Thyroid gland (tissue), 4 donors: ENCODE data around the gene SDCCAG8. TPM values are rescaled to one million over a fixed set of nuclear protein-coding genes. Genes with fewer than 3 reads are reported as not detected.

Source experiments
- DNase-seq, 2 donors: peaks; one replicate each; pipeline ENCODE4 v3.0.0-alpha.2; 2019
- H3K27ac ChIP-seq, 3 donors: fragments of 200-600 bp; sonication (generic); 1 replicate in 2 of 3; 2 replicates in 1 of 3; pipeline ENCODE4 v1.5.1; 2016 to 2019; ENCODE audit warnings: mild to moderate bottlenecking in 1 of 3, moderate library complexity in 1 of 3
- H3K27me3 ChIP-seq: fragments of 200-600 bp; sonication (generic); one replicate; pipeline ENCODE4 v1.5.1; 2019
- H3K36me3 ChIP-seq, 2 donors: fragments of 200-600 bp; sonication (generic); one replicate each; pipeline ENCODE4 v1.5.1; 2016 to 2019
- H3K4me1 ChIP-seq, 2 donors: fragments of 200-600 bp; sonication (generic); one replicate each; pipeline ENCODE4 v1.5.1; 2017 to 2019
- H3K4me3 ChIP-seq, 3 donors: fragments of 200-600 bp; sonication (generic); replicated peaks in 1 of 3; 1 replicate in 2 of 3; 2 replicates in 1 of 3; pipeline ENCODE4 v1.5.1; 2016; ENCODE audit warnings: mild to moderate bottlenecking in 1 of 3
- H3K9me3 ChIP-seq: fragments of 200-600 bp; sonication (generic); one replicate; pipeline ENCODE4 v1.5.1; 2017
- CTCF ChIP-seq, 6 experiments: fragments of 200-600 bp in 3 of 6; fragments of 450-650 bp in 3 of 6; sonication (generic) in 3 of 6; IDR thresholded peaks; one replicate each; pipeline ENCODE4 v1.5.1; 2016 to 2019; ENCODE audit warnings: antibody characterized with exemption in 6 of 6, mild to moderate bottlenecking in 2 of 6, inconsistent platforms in 1 of 6, moderate library complexity in 1 of 6
- POLR2A ChIP-seq, 2 donors: fragments of 450-650 bp; IDR thresholded peaks; one replicate each; pipeline ENCODE4 v1.6.1; 2017; ENCODE audit warnings: antibody characterized with exemption in 2 of 2, mild to moderate bottlenecking in 2 of 2, moderate library complexity in 1 of 2
- WGBS, 2 donors: methylation state at CpG; one replicate each; pipeline ENCODE4 v1.1.5; 2017; 5-methylcytosine and 5-hydroxymethylcytosine counted together
- intact Hi-C: fragments of 100-400 bp; cut with DNase I; formaldehyde crosslinking; loops from one replicate; pipeline ENCODE4 v1.15.1; 2023
- total RNA-seq, 4 donors: library from RNA; depleted of rRNA; stranded (reverse); fragments of >200 nt; gene quantifications; one replicate each; pipeline ENCODE4 v1.2.3, GENCODE V29; 2016

The SDCCAG8 gene
- total RNA-seq, 4 donors from 2014 or later: 105 to 193 (median 115) TPM

GRCh38 chr1:243420016-243420945, 164.4 kb downstream of the SDCCAG8 start:
- H3K36me3 ChIP-seq: peaks cover 0 to 7% of the 10 kb centered on the region in 2 donors
- TF ChIP-seq CTCF (IDR thresholded peaks at IDR 0.05) (no peak), POLR2A (IDR thresholded peaks at IDR 0.05) (no peak)
- H3K27ac ChIP-seq: no peak overlapping the region
- H3K4me3 ChIP-seq: no peak overlapping the region
- H3K9me3 ChIP-seq: no peaks in the 10 kb centered on the region
- no peaks in the 10 kb centered on the region for H3K27me3 ChIP-seq
- DNase-seq: no peak
- WGBS, 2 donors: 95% methylated on average over 7 of the region's 7 CpGs
- intact Hi-C loops: no loop called here
- no peaks in the 10 kb centered on the region for H3K4me1 ChIP-seq

- Histone ChIP-seq H3K4me1 (no peaks in the 10 kb centered on the region), H3K27me3 (no peaks in the 10 kb centered on the region), H3K36me3 (peaks cover 0 to under 1% of the 10 kb centered on the region in 2 donors), H3K27ac (no peak overlapping the region), H3K9me3 (no peaks in the 10 kb centered on the region), H3K4me3 (no peak overlapping the region)
- 88% methylated on average over 15 of the region's 15 CpGs for WGBS, 2 donors
- intact Hi-C loops: no loop called here
- TF ChIP-seq CTCF (IDR thresholded peaks at IDR 0.05): no peak
- TF ChIP-seq POLR2A (IDR thresholded peaks at IDR 0.05): no peak
- DNase-seq: no peak
Measured at GRCh38 chr1:243420946-243421685, 165.3 kb downstream of the SDCCAG8 start.

GRCh38 chr1:243421784-243422183, 165.9 kb downstream of the SDCCAG8 start:
- Histone ChIP-seq H3K36me3 (peaks cover 0 to 4% of the 10 kb centered on the region in 2 donors), H3K4me1 (no peaks in the 10 kb centered on the region), H3K27ac (no peak overlapping the region), H3K4me3 (no peak overlapping the region), H3K9me3 (no peaks in the 10 kb centered on the region), H3K27me3 (no peaks in the 10 kb centered on the region)
- intact Hi-C loops: no loop called here
- TF ChIP-seq CTCF (IDR thresholded peaks at IDR 0.05): no peak
- TF ChIP-seq POLR2A (IDR thresholded peaks at IDR 0.05): no peak
- WGBS, 2 donors: 34 to 36% methylated on average over 6 of the region's 6 CpGs
- DNase-seq: peak; percentile 22 to 47

GRCh38 chr1:243422362-243422761, 166.5 kb downstream of the SDCCAG8 start:
- no peak overlapping the region for H3K27ac ChIP-seq
- H3K27me3 ChIP-seq: no peaks in the 10 kb centered on the region
- no peaks in the 10 kb centered on the region for H3K4me1 ChIP-seq
- H3K9me3 ChIP-seq: no peaks in the 10 kb centered on the region
- peaks cover 0 to 4% of the 10 kb centered on the region in 2 donors for H3K36me3 ChIP-seq
- 90 to 94% methylated on average over 2 of the region's 2 CpGs for WGBS, 2 donors
- no peak overlapping the region for H3K4me3 ChIP-seq
- no peak for TF ChIP-seq CTCF (IDR thresholded peaks at IDR 0.05)
- no peak for TF ChIP-seq POLR2A (IDR thresholded peaks at IDR 0.05)
- DNase-seq: no peak
- intact Hi-C loops: no loop called here

GRCh38 chr1:243428084-243428483, 172.2 kb downstream of the SDCCAG8 start:
- 90 to 98% methylated on average over 3 of the region's 3 CpGs for WGBS, 2 donors
- H3K4me3 ChIP-seq: no peak overlapping the region
- TF ChIP-seq POLR2A (IDR thresholded peaks at IDR 0.05) (no peak), CTCF (IDR thresholded peaks at IDR 0.05) (no peak)
- intact Hi-C loops: no loop called here
- H3K36me3 ChIP-seq: peaks cover 0 to 4% of the 10 kb centered on the region in 2 donors
- no peak for DNase-seq
- no peak overlapping the region for H3K27ac ChIP-seq
- no peaks in the 10 kb centered on the region for H3K9me3 ChIP-seq
- no peaks in the 10 kb centered on the region for H3K27me3 ChIP-seq
- H3K4me1 ChIP-seq: no peaks in the 10 kb centered on the region
